Fibroblast of lung (primary cell): ENCODE measurements around the gene UVRAG. TPM values are rescaled to one million over a fixed set of nuclear protein-coding genes. Genes with fewer than 3 reads are reported as not detected.

Experiments used
- DNase-seq, 2 donors: peaks; one replicate each; pipeline versions ENCODE4 v3.0.0 to v3.0.0-alpha.2; 2010; ENCODE audit warnings: low read depth in 2 of 2
- H2AFZ ChIP-seq: 2 replicates; pipeline ENCODE4 v1.5.1; 2012; ENCODE audit warnings: low read length, control low read depth, inconsistent platforms
- H3K27ac ChIP-seq: 2 replicates; pipeline ENCODE4 v1.5.1; 2011; ENCODE audit warnings: low read length, control low read depth; ENCODE audit not compliant: insufficient read depth
- H3K27me3 ChIP-seq: 2 replicates; pipeline ENCODE4 v1.5.1; 2011; ENCODE audit warnings: mild to moderate bottlenecking, low read length; ENCODE audit not compliant: control insufficient read depth, insufficient read depth
- H3K36me3 ChIP-seq: 2 replicates; pipeline ENCODE4 v1.5.1; 2011; ENCODE audit warnings: low read length; ENCODE audit not compliant: control insufficient read depth, insufficient read depth
- H3K4me1 ChIP-seq: 2 replicates; pipeline ENCODE4 v1.5.1; 2011; ENCODE audit warnings: low read length; ENCODE audit not compliant: control insufficient read depth, insufficient read depth; ENCODE audit errors: extremely low read depth
- H3K4me2 ChIP-seq: 2 replicates; pipeline ENCODE4 v1.5.1; 2011; ENCODE audit warnings: low read length, control low read depth; ENCODE audit not compliant: insufficient read depth; ENCODE audit errors: extremely low read depth
- H3K4me3 ChIP-seq, 4 experiments: fragments of 200-600 bp in 1 of 4; sonication (generic) in 1 of 4; replicated peaks in 1 of 4; 2 replicates each; pipeline ENCODE4 v1.5.1; 2011 to 2016; ENCODE audit warnings: low read length in 4 of 4, low read depth in 3 of 4, mild to moderate bottlenecking in 3 of 4, control low read depth in 2 of 4, inconsistent platforms in 1 of 4, mixed read lengths in 1 of 4; ENCODE audit not compliant: insufficient read depth in 1 of 4; ENCODE audit errors: control extremely low read depth in 1 of 4
- H3K79me2 ChIP-seq: 2 replicates; pipeline ENCODE4 v1.5.1; 2012; ENCODE audit warnings: mild to moderate bottlenecking, low read length, inconsistent platforms; ENCODE audit not compliant: control insufficient read depth, insufficient read depth
- H3K9ac ChIP-seq: 2 replicates; pipeline ENCODE4 v1.5.1; 2011; ENCODE audit warnings: mild to moderate bottlenecking, low read length, control low read depth; ENCODE audit not compliant: insufficient read depth
- H3K9me3 ChIP-seq: 2 replicates; pipeline ENCODE4 v1.5.1; 2012; ENCODE audit warnings: low read depth, low read length; ENCODE audit not compliant: control insufficient read depth, insufficient read depth
- H4K20me1 ChIP-seq: 2 replicates; pipeline ENCODE4 v1.5.1; 2011; ENCODE audit warnings: low read length; ENCODE audit not compliant: control insufficient read depth, insufficient read depth; ENCODE audit errors: extremely low read depth
- EZH2 ChIP-seq: IDR thresholded peaks from 2 replicates; pipeline ENCODE4 v1.5.1; 2012; ENCODE audit warnings: low read length, control low read depth, mild to moderate bottlenecking; ENCODE audit errors: missing control alignments
- polyA plus RNA-seq, 2 donors: library from polyadenylated mRNA; depleted of rRNA in 1 of 2; stranded (reverse) in 1 of 2; unstranded in 1 of 2; fragments of >200 nt; gene quantifications; 2 replicates each; pipeline ENCODE4 v1.2.1, GENCODE V29; 2011 to 2012; ENCODE audit warnings: missing spikeins in 1 of 2
- total RNA-seq: library from RNA; depleted of rRNA; stranded (reverse); fragments of >200 nt; gene quantifications from 2 replicates; pipeline ENCODE4 v1.2.1, GENCODE V29; 2014
- TF ChIP-seq, protein P1 (sequence below), 2 donors: IDR thresholded peaks in 1 of 2; conservative IDR thresholded peaks in 1 of 2; 1 replicate in 1 of 2; 2 replicates in 1 of 2; pipeline ENCODE4 v1.5.1; 2011 to 2012; ENCODE audit warnings: low read length in 2 of 2, control low read depth in 1 of 2, inconsistent platforms in 1 of 2, low read depth in 1 of 2, mild to moderate bottlenecking in 1 of 2

UVRAG gene
- total and polyA plus RNA-seq, 2 donors (not counting 1 experiment from before 2014, with no cell fraction given) = 15.8 to 22.1 TPM

DNA sequence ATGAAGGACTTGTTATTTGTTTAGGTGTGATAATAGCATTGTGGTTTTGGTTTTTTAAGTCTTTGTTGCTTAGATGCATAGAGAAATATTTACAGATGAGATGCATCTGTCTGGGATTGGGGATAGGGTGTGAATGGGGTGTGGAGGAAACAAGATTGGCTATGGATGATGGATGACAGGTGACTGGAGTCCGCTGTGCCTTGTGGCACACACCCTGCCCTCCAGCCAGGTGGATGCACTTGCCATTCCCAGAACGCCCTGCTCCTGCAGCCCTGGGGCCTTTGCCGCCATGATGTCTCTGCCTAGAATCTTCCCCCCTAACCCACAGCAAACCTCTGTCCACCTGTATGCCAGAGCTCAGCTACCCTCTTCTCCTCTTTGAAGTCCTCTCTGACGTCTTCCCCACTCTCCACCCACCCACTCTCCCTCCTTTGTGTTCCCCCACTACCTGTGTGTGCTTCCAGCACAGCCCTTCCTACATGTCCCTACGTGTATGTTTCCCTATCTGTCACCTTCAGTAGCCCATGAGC lies 336.6 kb downstream of the UVRAG start:
- H4K20me1 ChIP-seq = no peaks in the 10 kb centered on the region
- no peak overlapping the region for H3K4me2 ChIP-seq
- no peak overlapping the region for H3K9ac ChIP-seq
- H3K27me3 ChIP-seq = no peaks in the 10 kb centered on the region
- H3K79me2 ChIP-seq = no peaks in the 10 kb centered on the region
- H3K4me1 ChIP-seq = no peaks in the 10 kb centered on the region
- H3K4me3 ChIP-seq = no peak overlapping the region
- H3K9me3 ChIP-seq = no peaks in the 10 kb centered on the region
- TF ChIP-seq, protein P1, sequence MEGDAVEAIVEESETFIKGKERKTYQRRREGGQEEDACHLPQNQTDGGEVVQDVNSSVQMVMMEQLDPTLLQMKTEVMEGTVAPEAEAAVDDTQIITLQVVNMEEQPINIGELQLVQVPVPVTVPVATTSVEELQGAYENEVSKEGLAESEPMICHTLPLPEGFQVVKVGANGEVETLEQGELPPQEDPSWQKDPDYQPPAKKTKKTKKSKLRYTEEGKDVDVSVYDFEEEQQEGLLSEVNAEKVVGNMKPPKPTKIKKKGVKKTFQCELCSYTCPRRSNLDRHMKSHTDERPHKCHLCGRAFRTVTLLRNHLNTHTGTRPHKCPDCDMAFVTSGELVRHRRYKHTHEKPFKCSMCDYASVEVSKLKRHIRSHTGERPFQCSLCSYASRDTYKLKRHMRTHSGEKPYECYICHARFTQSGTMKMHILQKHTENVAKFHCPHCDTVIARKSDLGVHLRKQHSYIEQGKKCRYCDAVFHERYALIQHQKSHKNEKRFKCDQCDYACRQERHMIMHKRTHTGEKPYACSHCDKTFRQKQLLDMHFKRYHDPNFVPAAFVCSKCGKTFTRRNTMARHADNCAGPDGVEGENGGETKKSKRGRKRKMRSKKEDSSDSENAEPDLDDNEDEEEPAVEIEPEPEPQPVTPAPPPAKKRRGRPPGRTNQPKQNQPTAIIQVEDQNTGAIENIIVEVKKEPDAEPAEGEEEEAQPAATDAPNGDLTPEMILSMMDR (conservative IDR thresholded peaks at IDR 0.05 in 1 of 2, IDR thresholded peaks at IDR 0.05 in 1 of 2; ENCODE audit: low read depth in 1 of 2, low read length in 2 of 2) = no peak
- TF ChIP-seq EZH2 = no peak
- H3K27ac ChIP-seq = no peak overlapping the region
- H3K36me3 ChIP-seq = no peaks in the 10 kb centered on the region
- H2AFZ ChIP-seq = no peak overlapping the region
- DNase-seq = no peak

DNA sequence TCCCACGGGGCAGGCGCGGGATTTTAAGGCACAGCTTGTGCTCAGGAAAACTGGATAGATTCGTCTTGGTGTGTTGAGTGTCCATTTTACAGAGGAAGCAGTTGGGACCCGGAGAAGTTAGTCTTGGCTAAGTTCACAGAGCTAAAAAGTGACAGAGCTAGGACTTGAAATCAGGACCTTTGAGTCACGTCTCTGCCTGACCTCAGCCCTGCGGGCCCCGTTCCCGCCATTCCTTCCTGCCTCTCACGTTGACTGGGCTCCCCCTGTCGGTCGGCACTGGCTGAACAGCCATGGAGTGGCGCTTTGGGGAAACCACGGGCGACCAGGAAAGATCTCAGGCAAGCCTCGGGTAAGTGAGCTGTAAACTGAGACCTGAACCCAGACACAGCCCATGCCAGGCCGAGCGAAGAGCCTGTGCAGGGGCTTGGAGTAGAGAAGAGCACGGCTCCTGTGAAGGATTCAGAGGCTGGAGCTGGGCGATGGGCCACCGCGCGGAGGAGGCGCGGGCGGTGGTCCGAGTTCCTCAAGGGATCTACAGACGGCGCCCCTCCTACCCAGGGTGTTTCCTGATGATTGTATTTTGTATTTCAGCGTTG lies 337.2 kb downstream of the UVRAG start:
- Histone ChIP-seq H3K27ac (no peak overlapping the region), H3K4me1 (no peaks in the 10 kb centered on the region), H4K20me1 (no peaks in the 10 kb centered on the region), H3K4me3 (peak overlapping the region; percentile 1 to 52 (median 35)), H3K36me3 (no peaks in the 10 kb centered on the region), H3K9me3 (no peaks in the 10 kb centered on the region), H2AFZ (peak overlapping the region; percentile 72), H3K9ac (no peak overlapping the region), H3K27me3 (no peaks in the 10 kb centered on the region), H3K4me2 (peak overlapping the region; percentile 73), H3K79me2 (no peaks in the 10 kb centered on the region)
- TF ChIP-seq EZH2 = no peak
- TF ChIP-seq, protein P1 (conservative IDR thresholded peaks at IDR 0.05 in 1 of 2, IDR thresholded peaks at IDR 0.05 in 1 of 2; ENCODE audit: low read depth in 1 of 2, low read length in 2 of 2) = peak; percentile 73 to 98
- DNase-seq = peak; percentile 66 to 76

DNA sequence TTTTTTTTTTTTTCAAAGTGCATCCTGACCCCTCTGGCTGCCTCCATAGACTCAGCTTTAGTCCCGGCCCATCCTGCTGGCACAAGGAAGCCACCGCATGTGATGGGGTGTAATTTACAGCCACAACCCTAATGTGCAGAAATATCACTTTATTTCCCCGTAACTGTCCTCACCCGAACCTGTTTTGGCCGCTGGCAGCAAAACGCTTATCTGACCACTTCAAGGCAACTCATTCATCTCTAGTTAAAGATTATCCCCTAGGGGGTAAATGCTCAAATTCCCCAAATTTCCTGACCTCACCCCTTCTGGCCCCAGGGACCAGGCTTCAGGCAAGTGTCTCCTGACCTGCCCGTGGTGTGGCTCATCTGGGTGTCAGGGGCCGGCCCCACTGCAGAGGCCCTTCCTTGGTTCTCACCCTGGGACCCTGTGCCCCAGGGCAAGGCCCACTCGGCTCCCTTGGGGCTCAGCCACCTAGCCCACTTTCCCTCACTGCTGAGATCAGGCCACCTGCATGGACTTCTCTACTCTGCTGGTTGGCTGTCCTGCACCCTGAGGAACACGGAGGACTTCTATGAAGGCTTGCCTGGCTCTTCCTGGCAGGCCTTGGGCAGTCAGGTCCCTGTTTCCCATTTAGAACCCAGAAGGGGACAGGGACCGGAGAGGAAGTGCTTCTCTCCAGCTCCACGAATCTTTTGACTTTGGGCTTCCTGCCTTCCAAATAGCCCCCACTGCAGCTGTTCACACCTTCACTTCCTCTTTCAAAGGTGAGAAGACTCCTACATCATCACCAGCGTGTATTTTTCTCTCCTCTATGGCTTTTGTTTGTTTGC lies 337.9 kb downstream of the UVRAG start:
- H3K4me1 ChIP-seq = no peaks in the 10 kb centered on the region
- no peak overlapping the region for H2AFZ ChIP-seq
- H3K36me3 ChIP-seq = no peaks in the 10 kb centered on the region
- no peaks in the 10 kb centered on the region for H3K9me3 ChIP-seq
- no peak overlapping the region for H3K27ac ChIP-seq
- H3K4me2 ChIP-seq = peak overlapping the region; percentile 73
- no peak overlapping the region for H3K9ac ChIP-seq
- TF ChIP-seq EZH2 = no peak
- TF ChIP-seq, protein P1 (conservative IDR thresholded peaks at IDR 0.05 in 1 of 2, IDR thresholded peaks at IDR 0.05 in 1 of 2; ENCODE audit: low read depth in 1 of 2, low read length in 2 of 2) = no peak
- H4K20me1 ChIP-seq = no peaks in the 10 kb centered on the region
- no peaks in the 10 kb centered on the region for H3K79me2 ChIP-seq
- H3K4me3 ChIP-seq = peak overlapping the region in 1 of 4 experiments; percentile 52
- no peak for DNase-seq
- H3K27me3 ChIP-seq = no peaks in the 10 kb centered on the region
